ENCODE data around the gene ZNF841. TPM values are rescaled to one million over a fixed set of nuclear protein-coding genes. Genes with fewer than 3 reads are reported as not detected.
"Not testable (repeated sequence)": the region's sequence is repeated elsewhere in the genome, so short reads cannot be mapped to it uniquely, and the experiment has no call there.

Gene ZNF841
- total and polyA plus RNA-seq, 2 experiments from 2014 or later: 7.3 to 24.5 TPM

DNA sequence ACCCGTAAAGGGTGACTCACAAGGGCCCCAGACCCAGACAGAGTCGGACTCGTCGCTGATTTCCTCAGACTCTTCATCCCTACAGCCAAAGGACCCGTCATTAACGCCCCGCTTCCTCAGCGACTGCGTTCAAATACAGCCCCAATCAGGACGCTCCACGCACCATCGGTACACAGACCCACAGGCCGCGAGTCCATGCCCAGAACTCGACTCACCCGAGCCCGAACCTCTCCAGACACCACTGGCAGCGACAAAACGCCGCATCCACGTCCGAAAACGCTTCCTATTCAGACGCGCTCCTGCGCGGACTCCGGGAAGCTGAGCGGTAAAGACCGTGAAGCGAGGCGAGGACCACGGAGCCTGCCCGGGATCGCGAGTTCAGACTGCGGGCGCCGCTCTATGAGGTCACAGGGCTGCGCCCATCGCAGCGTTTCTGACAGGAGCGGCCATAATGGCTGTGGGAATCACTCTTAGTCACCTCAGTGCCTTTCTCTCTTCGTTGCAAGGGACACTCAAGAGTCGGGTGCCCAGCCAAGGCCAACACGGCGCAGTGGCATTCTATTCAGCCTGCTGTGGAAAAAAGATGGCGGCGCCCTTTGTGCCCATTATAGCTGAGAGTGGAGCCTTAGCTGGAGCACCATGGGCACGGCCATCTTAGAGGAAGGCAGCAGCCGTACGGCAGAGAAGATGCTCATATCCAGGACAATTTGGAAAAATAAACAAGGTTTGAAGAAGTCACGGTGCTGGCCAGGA lies 67.4 kb downstream of the ZNF841 start, which contains the start of gene ZNF614:
Gene ZNF614 (minus strand): TSS at position 353 of the 753 bp plus-strand sequence. CDS start 2,634 bp downstream, outside the sequence.
- 1 to 2% methylated on average over 46 to 53 of the region's 53 CpGs for WGBS, 2 experiments (ENCODE audit: low coverage in 1 of 2, low lambda C conversion rate in 2 of 2, missing lambda C conversion rate in 2 of 2)

DNA sequence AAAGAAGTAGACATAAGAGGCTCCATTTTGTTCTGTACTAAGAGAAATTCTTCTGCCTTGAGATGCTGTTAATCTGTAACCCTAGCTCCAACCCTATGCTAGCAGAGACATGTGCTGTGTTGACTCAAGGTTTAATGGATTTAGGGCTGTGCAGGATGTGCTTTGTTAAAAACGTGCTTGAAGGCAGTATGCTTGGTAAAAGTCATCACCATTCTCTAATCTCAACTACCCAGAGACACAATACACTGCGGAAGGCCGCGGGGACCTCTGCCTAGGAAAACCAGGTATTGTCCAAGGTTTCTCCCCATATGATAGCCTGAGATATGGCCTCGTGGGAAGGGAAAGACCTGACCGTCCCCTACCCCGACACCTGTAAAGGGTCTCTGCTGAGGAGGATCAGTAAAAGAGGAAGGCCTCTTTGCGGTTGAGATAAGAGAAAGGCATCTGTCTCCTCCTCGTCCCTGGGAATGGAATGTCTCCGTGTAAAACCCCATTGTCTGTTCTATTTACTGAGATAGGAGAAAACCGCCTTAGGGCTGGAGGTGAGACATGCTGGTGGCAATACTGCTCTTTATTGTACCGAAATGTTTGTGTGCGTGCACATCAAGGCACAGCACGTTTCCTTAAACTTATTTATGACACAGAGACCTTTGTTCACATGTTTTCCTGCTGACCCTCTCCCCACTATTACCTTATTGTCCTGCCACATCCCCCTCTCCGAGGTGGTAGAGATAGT lies 69.1 kb downstream of the ZNF841 start:
- in situ Hi-C loops (cut with MboI); H3K9ac ChIP-seq; H3K4me2 ChIP-seq (ENCODE audit: unreplicated experiment); H3K27ac ChIP-seq; H3K9me3 ChIP-seq (ENCODE audit: low read depth); H2AFZ ChIP-seq; H3K4me1 ChIP-seq (ENCODE audit: insufficient read depth); DNase-seq; H3K27me3 ChIP-seq (replicated peaks; ENCODE audit: insufficient read depth); H4K20me1 ChIP-seq (ENCODE audit: insufficient read depth); H3K4me3 ChIP-seq; H3K9me2 ChIP-seq (ENCODE audit: insufficient read depth): not testable (repeated sequence)
- WGBS, 2 experiments (ENCODE audit: low coverage in 1 of 2, low lambda C conversion rate in 2 of 2, missing lambda C conversion rate in 2 of 2): 90 to 92% methylated on average over 15 of the region's 15 CpGs
- Histone ChIP-seq H3F3A (ENCODE audit: insufficient read depth) (peaks cover 15% of the 10 kb centered on the region), H3K36me3 (ENCODE audit: low read depth) (peaks cover 29% of the 10 kb centered on the region), H3K79me2 (ENCODE audit: insufficient read depth) (peaks cover 38% of the 10 kb centered on the region)

More for the DNA sequence above, 67.4 kb downstream of the ZNF841 start, which contains the start of gene ZNF614:
- Histone ChIP-seq H3K4me1 (ENCODE audit: insufficient read depth) (peaks cover 8% of the 10 kb centered on the region; the same call in 1 of the 2 replicates), H3K9me3 (ENCODE audit: low read depth) (peaks cover 2% of the 10 kb centered on the region), H2AFZ (peak within 1 kb of the TSS; percentile 89), H3F3A (ENCODE audit: insufficient read depth) (peaks cover 15% of the 10 kb centered on the region), H3K79me2 (ENCODE audit: insufficient read depth) (peaks cover 30% of the 10 kb centered on the region), H3K4me2 (ENCODE audit: unreplicated experiment) (peak within 1 kb of the TSS; percentile 72), H3K9ac (peak within 1 kb of the TSS; percentile 97), H3K4me3 (peak within 1 kb of the TSS; percentile 92), H4K20me1 (ENCODE audit: insufficient read depth) (no peaks in the 10 kb centered on the region), H3K27me3 (replicated peaks; ENCODE audit: insufficient read depth) (no peaks in the 10 kb centered on the region), H3K27ac (peak within 1 kb of the TSS; percentile 92), H3K9me2 (ENCODE audit: insufficient read depth) (no peaks in the 10 kb centered on the region), H3K36me3 (ENCODE audit: low read depth) (peaks cover 35% of the 10 kb centered on the region)
- in situ Hi-C loops (cut with MboI): no loop called here
- TF ChIP-seq EZH2phosphoT487 (IDR thresholded peaks at IDR 0.05; ENCODE audit: insufficient read depth, low read depth): no peak
- no peak for TF ChIP-seq EZH2 (IDR thresholded peaks at IDR 0.05; ENCODE audit: insufficient read depth, poor library complexity, severe bottlenecking)
- DNase-seq: peak; percentile 97

DNA sequence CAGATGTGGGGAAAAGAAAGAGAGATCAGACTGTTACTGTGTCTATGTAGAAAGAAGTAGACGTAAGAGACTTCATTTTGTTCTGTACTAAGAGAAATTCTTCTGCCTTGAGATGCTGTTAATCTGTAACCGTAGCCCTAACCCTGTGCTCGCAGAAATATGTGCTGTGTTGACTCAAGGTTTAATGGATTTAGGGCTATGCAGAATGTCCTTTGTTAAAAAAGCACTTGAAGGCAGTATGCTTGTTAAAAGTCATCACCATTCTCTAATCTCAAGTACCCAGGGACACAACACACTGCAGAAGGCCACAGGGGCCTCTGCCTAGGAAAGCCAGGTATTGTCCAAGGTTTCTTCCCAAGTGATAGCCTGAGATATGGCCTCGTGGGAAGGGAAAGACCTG lies 71.1 kb downstream of the ZNF841 start:
- H3K27ac ChIP-seq; DNase-seq; H3K4me3 ChIP-seq; H3K9me3 ChIP-seq (ENCODE audit: low read depth); H2AFZ ChIP-seq; in situ Hi-C loops (cut with MboI); H3K4me2 ChIP-seq (ENCODE audit: unreplicated experiment); H4K20me1 ChIP-seq (ENCODE audit: insufficient read depth); H3K9me2 ChIP-seq (ENCODE audit: insufficient read depth); H3K4me1 ChIP-seq (ENCODE audit: insufficient read depth); H3K9ac ChIP-seq; H3K27me3 ChIP-seq (replicated peaks; ENCODE audit: insufficient read depth): not testable (repeated sequence)
- Histone ChIP-seq H3F3A (ENCODE audit: insufficient read depth) (peaks cover 11% of the 10 kb centered on the region; the same call in 1 of the 2 replicates), H3K79me2 (ENCODE audit: insufficient read depth) (peaks cover 58% of the 10 kb centered on the region), H3K36me3 (ENCODE audit: low read depth) (peaks cover 38% of the 10 kb centered on the region)
- whole genome bisulfite sequencing, 2 experiments (ENCODE audit: low coverage in 1 of 2, low lambda C conversion rate in 2 of 2, missing lambda C conversion rate in 2 of 2): 96 to 98% methylated on average over 4 of the region's 4 CpGs

DNA sequence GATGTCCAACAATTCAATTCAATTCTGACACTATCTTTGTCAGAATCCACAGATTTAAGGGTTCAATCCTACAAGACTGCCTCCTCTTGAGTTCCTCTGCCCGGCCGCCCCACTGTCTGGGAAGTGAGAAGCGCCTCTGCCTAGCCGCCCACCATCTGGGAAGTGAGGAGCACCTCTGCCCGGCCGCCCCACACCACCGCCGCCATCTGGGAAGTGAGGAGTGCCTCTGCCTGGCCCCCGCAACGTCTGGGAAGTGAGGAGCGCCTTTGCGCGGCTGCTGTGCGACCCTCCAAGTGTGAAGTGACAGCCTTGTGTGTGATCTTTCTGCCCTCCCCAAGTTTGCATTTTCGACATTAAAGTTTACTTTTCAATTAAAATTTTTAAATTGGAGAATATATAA lies 73.4 kb downstream of the ZNF841 start:
- Histone ChIP-seq H3K27ac (no peak overlapping the region), H3K9me2 (ENCODE audit: insufficient read depth) (no peaks in the 10 kb centered on the region), H3F3A (ENCODE audit: insufficient read depth) (no peaks in the 10 kb centered on the region), H3K9me3 (ENCODE audit: low read depth) (no peaks in the 10 kb centered on the region), H3K4me3 (no peak overlapping the region), H3K36me3 (ENCODE audit: low read depth) (peaks cover 58% of the 10 kb centered on the region), H3K4me2 (ENCODE audit: unreplicated experiment) (no peak overlapping the region), H3K79me2 (ENCODE audit: insufficient read depth) (peaks cover 52% of the 10 kb centered on the region), H3K27me3 (replicated peaks; ENCODE audit: insufficient read depth) (no peaks in the 10 kb centered on the region), H4K20me1 (ENCODE audit: insufficient read depth) (no peaks in the 10 kb centered on the region), H3K4me1 (ENCODE audit: insufficient read depth) (peaks cover under 1% of the 10 kb centered on the region; the same call in 1 of the 2 replicates), H2AFZ (no peak overlapping the region), H3K9ac (no peak overlapping the region)
- in situ Hi-C loops (cut with MboI): no loop called here
- WGBS, 2 experiments (ENCODE audit: low coverage in 1 of 2, low lambda C conversion rate in 2 of 2, missing lambda C conversion rate in 2 of 2): 97 to 98% methylated on average over 15 of the region's 15 CpGs
- DNase-seq: no peak
- no peak for TF ChIP-seq EZH2 (IDR thresholded peaks at IDR 0.05; ENCODE audit: insufficient read depth, poor library complexity, severe bottlenecking)

Data from GM23248 (cell line).